D721Med (cell line): ENCODE measurements around the gene NCAM2.

Experiments
- DNase-seq: peaks from one replicate; pipeline ENCODE4 v3.0.0; 2011; ENCODE audit warnings: low spot score; ENCODE audit not compliant: insufficient read length
- FAIRE-seq: peaks from 2 replicates; lab custom pipeline; 2011; peaks lifted over from hg19 to GRCh38; lab: Jason Lieb, UNC
- CTCF ChIP-seq: IDR thresholded peaks from 2 replicates; pipeline ENCODE4 v1.5.1; 2012; ENCODE audit warnings: mild to moderate bottlenecking, control low read depth; ENCODE audit not compliant: insufficient read depth; ENCODE audit errors: missing control alignments

Gene NCAM2

GRCh38 chr21:21114461-21114860 lies 116.3 kb downstream of the NCAM2 start:
- no peak for TF ChIP-seq CTCF
- FAIRE-seq: no peak
- DNase-seq: no peak

- no peak for TF ChIP-seq CTCF
- DNase-seq (no peak), FAIRE-seq (no peak)
Measured at GRCh38 chr21:21119091-21119490, 120.9 kb downstream of the NCAM2 start.

- DNase-seq (no peak), FAIRE-seq (no peak)
- TF ChIP-seq CTCF: no peak
Measured at GRCh38 chr21:21122680-21123079, 124.5 kb downstream of the NCAM2 start.

GRCh38 chr21:21132390-21132789 lies 134.2 kb downstream of the NCAM2 start:
- DNase-seq (no peak), FAIRE-seq (no peak)
- TF ChIP-seq CTCF: no peak

- DNase-seq: no peak
- no peak for FAIRE-seq
Measured at GRCh38 chr21:21137986-21138385, 139.8 kb downstream of the NCAM2 start.

GRCh38 chr21:21146587-21147373 lies 148.6 kb downstream of the NCAM2 start:
- TF ChIP-seq CTCF: no peak
- FAIRE-seq (no peak), DNase-seq (no peak)

More at GRCh38 chr21:21137986-21138385, 139.8 kb downstream of the NCAM2 start:
- no peak for TF ChIP-seq CTCF

GRCh38 chr21:21147374-21147745 lies 149.2 kb downstream of the NCAM2 start:
- FAIRE-seq: no peak
- DNase-seq: no peak
- no peak for TF ChIP-seq CTCF
